Pancreas (tissue), 10 donors: Measurements from ENCODE around the gene NUDT14. TPM values are rescaled to one million over a fixed set of nuclear protein-coding genes. Genes with fewer than 3 reads are reported as not detected.
A peak's percentile ranks its signal among the peaks of the same experiment; 100 is the strongest.

Experiments used
- ATAC-seq, 4 donors: fragments of 200-7000 bp; cut with Tn5 transposase; one replicate each; pipeline versions ENCODE4 v1.8.0 to v1.9.1; 2020; ENCODE audit warnings: mild to moderate bottlenecking in 4 of 4, moderate library complexity in 4 of 4
- DNase-seq, 6 donors: peaks; one replicate each; pipeline ENCODE4 v3.0.0-alpha.2; 2020
- FAIRE-seq: peaks from 2 replicates; lab custom pipeline; 2012; peaks lifted over from hg19 to GRCh38; lab: Jason Lieb, UNC
- H3K27ac ChIP-seq, 4 donors: fragments of 200-600 bp; sonication (generic); 1 replicate in 3 of 4; 2 replicates in 1 of 4; pipeline versions ENCODE4 v1.5.0 to v1.8.0; 2020
- H3K27me3 ChIP-seq, 4 donors: fragments of 200-600 bp; one replicate each; pipeline ENCODE4 v1.8.0; 2021
- H3K36me3 ChIP-seq, 3 donors: fragments of 200-600 bp; sonication (generic) in 1 of 3; one replicate each; pipeline versions ENCODE4 v1.5.0 to v1.8.0; 2020 to 2021
- H3K4me1 ChIP-seq, 3 donors: fragments of 200-600 bp; one replicate each; pipeline ENCODE4 v1.8.0; 2021
- H3K4me3 ChIP-seq, 4 donors: fragments of 200-600 bp; sonication (generic) in 2 of 4; one replicate each; pipeline versions ENCODE4 v1.5.0 to v1.8.0; 2020 to 2021
- H3K9me3 ChIP-seq, 4 donors: fragments of 200-600 bp; one replicate each; pipeline ENCODE4 v1.8.0; 2021
- CTCF ChIP-seq, 4 donors: fragments of 200-600 bp; sonication (generic) in 3 of 4; IDR thresholded peaks; one replicate each; pipeline versions ENCODE4 v1.5.0 to v1.8.0; 2021; ENCODE audit warnings: antibody characterized with exemption in 4 of 4
- WGBS, 2 donors: extraction: QIAGEN DNeasy Blood & Tissue Kit; methylation state at CpG; one replicate each; pipeline ENCODE4 v1.1.7; 2013; 5-methylcytosine and 5-hydroxymethylcytosine counted together
- intact Hi-C, 3 donors: fragments of 100-400 bp; cut with DNase I; formaldehyde crosslinking; loops; one replicate each; pipeline versions ENCODE4 v1.11.1 to v1.14.2; 2022
- polyA plus RNA-seq, 2 donors: library from polyadenylated mRNA; stranded (reverse); fragments of 200-250 nt; gene quantifications; one replicate each; pipeline ENCODE4 v1.2.3, GENCODE V29; 2013
- total RNA-seq, 6 donors: library from RNA; stranded (reverse); fragmentation: NEBNext Ultra II Directional in 4 of 6; extraction: Animal tissue kit (Norgen Biotek cat#: 25700) in 4 of 6; gene quantifications; one replicate each; pipeline versions ENCODE4 v1.2.1 to v1.2.4, GENCODE V29; 2021 to 2023
- donor health status: healthy with polysubstance abuse.
- donor health status: DM: no; HTN: no; CAD: no; lungs with moderate emphysema.
- donor health status: DM: no; HTN: no; CAD: no.
- donor health status: control.
- donor health status: control.
- donor health status: Bipolar disorder and iron deficiency.
- donor health status: DM: yes; HTN: yes; CAD: no.
- donor health status: DM: no; HTN: no; CAD: no.
- donor health status: DM: no; HTN: no; CAD: no.
- donor health status: DM: yes; HTN: yes; CAD: no.

NUDT14 gene
- total and polyA plus RNA-seq, 8 donors = 24.7 to 64.9 (median 32.6) TPM

GRCh38 chr14:105151838-105152793, 29.0 kb downstream of the NUDT14 start:
- TF ChIP-seq CTCF (IDR thresholded peaks at IDR 0.05) = no peak
- DNase-seq (peak in 2 of 6 donors; percentile 54 to 66), ATAC-seq (no peak), FAIRE-seq (no peak)
- WGBS, 2 donors = 92 to 94% methylated on average over 43 to 44 of the region's 44 CpGs
- intact Hi-C loops = no loop called here
- H3K4me1 ChIP-seq = no peaks in the 10 kb centered on the region
- no peak overlapping the region for H3K4me3 ChIP-seq
- no peaks in the 10 kb centered on the region for H3K36me3 ChIP-seq
- no peak overlapping the region for H3K27ac ChIP-seq
- H3K9me3 ChIP-seq = no peaks in the 10 kb centered on the region
- H3K27me3 ChIP-seq = no peaks in the 10 kb centered on the region

GRCh38 chr14:105151084-105151837, 29.9 kb downstream of the NUDT14 start:
- Histone ChIP-seq H3K4me1 (no peaks in the 10 kb centered on the region), H3K36me3 (no peaks in the 10 kb centered on the region), H3K4me3 (no peak overlapping the region), H3K27me3 (no peaks in the 10 kb centered on the region), H3K27ac (no peak overlapping the region), H3K9me3 (no peaks in the 10 kb centered on the region)
- 87 to 90% methylated on average over 34 to 37 of the region's 37 CpGs for WGBS, 2 donors
- no peak for ATAC-seq
- peak in 4 of 6 donors; percentile 2 to 76 (median 38) for DNase-seq
- intact Hi-C loops = no loop called here
- no peak for FAIRE-seq
- TF ChIP-seq CTCF (IDR thresholded peaks at IDR 0.05) = no peak

- intact Hi-C loops = no loop called here
- H3K27me3 ChIP-seq = no peaks in the 10 kb centered on the region
- no peak for TF ChIP-seq CTCF (IDR thresholded peaks at IDR 0.05)
- no peaks in the 10 kb centered on the region for H3K36me3 ChIP-seq
- H3K9me3 ChIP-seq = no peaks in the 10 kb centered on the region
- no peak overlapping the region for H3K4me3 ChIP-seq
- no peak overlapping the region for H3K27ac ChIP-seq
- 90 to 94% methylated on average over 29 to 35 of the region's 35 CpGs for WGBS, 2 donors
- ATAC-seq (no peak), FAIRE-seq (no peak), DNase-seq (peak in 4 of 6 donors; percentile 2 to 80 (median 38))
- H3K4me1 ChIP-seq = no peaks in the 10 kb centered on the region
These were observed 30.6 kb downstream of the NUDT14 start for GRCh38 chr14:105150368-105151083.

- Histone ChIP-seq H3K36me3 (no peaks in the 10 kb centered on the region), H3K4me1 (no peaks in the 10 kb centered on the region), H3K27me3 (no peaks in the 10 kb centered on the region), H3K9me3 (no peaks in the 10 kb centered on the region), H3K4me3 (no peak overlapping the region), H3K27ac (no peak overlapping the region)
- WGBS, 2 donors = 83 to 96% methylated on average over 2 to 4 of the region's 4 CpGs
- intact Hi-C loops = no loop called here
- FAIRE-seq (no peak), ATAC-seq (no peak), DNase-seq (no peak)
- no peak for TF ChIP-seq CTCF (IDR thresholded peaks at IDR 0.05)
These were observed 31.1 kb downstream of the NUDT14 start for GRCh38 chr14:105150026-105150367.
